ENCODE data around the gene GATB.

Gene GATB

GRCh38 chr4:151690876-151691275, 69.9 kb downstream of the GATB start:
- no peak for TF ChIP-seq CTCF (IDR thresholded peaks at IDR 0.05; ENCODE audit: extremely low read depth, missing control alignments)

GRCh38 chr4:151690164-151690870, 70.5 kb downstream of the GATB start:
- no peak for TF ChIP-seq CTCF (IDR thresholded peaks at IDR 0.05; ENCODE audit: extremely low read depth, missing control alignments)
- DNase-seq (ENCODE audit: low spot score): no peak

More at GRCh38 chr4:151690876-151691275, 69.9 kb downstream of the GATB start:
- DNase-seq (ENCODE audit: low spot score): no peak

- TF ChIP-seq CTCF (IDR thresholded peaks at IDR 0.05; ENCODE audit: extremely low read depth, missing control alignments): no peak
- DNase-seq (ENCODE audit: low spot score): no peak
These were observed 71.4 kb downstream of the GATB start for GRCh38 chr4:151689211-151689991.

GRCh38 chr4:151688785-151689043, 72.1 kb downstream of the GATB start:
- no peak for DNase-seq (ENCODE audit: low spot score)
- no peak for TF ChIP-seq CTCF (IDR thresholded peaks at IDR 0.05; ENCODE audit: extremely low read depth, missing control alignments)

DNA sequence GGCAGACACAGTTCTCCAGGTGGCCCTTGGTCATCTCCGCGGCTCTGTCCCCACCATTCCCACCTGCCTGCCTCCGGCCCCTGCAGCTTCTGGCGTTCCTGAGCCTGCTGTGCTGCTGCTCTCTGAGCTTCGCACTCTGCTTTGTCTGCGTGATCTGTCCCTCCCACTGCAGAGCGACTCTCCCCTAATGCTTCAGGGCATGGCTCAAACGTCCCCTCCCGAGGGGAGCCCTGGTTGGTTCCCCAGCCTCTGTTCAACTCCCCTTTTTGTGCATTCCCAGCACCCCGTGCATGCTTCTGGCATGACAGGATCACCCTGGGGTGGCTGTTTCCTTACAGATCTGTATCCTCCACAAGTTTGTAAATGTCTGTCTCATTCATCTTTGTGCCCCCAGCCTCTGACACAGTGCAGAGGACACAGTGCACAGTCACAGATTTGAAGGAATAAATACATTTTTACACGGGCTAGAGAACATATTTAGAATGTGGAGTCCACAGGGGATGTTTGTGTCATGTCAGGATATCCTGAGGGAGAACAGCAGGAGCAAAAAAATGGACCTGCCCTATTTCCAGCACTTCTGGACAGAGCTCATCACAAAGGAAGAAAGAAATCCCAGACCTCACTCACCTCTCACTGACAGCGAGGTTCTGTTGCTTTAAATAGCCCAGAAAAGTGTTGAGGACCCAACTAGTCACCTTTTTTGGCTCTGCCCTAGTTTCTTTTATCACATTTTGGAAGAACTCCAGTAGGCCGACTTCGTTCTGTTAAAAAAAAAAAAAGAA, 72.6 kb downstream of the GATB start:
- TF ChIP-seq CTCF (IDR thresholded peaks at IDR 0.05; ENCODE audit: extremely low read depth, missing control alignments): no peak

DNA sequence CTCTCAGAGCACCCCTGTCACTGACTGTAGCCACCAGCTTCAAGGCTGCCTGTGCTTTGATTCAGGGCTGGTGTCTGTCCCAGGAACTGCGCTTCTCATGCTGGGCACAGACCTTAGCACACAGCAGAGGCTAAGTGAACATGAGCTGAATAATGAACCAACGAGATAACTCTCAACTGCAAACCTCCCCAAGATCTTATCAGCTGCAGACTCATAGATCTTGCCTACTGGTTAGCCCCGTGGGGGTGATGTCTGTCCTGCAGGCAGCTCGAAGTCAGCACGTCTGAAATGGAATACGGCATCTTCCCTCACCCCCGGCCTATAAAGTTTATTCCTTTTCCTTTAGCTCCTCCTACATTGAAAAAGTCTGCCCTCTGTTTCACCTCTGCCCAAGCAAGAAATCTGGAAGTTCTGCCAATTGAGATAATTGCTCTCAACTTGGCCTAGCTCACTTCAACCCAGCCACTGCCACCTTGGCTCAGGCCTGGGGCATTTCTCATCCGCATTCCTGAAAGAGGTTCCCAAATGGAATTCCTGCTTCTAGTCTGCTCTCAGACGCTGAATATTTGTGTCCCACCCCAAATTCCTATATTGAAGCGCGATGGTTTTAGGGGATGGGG, 73.7 kb downstream of the GATB start:
- no peak for DNase-seq (ENCODE audit: low spot score)
- TF ChIP-seq CTCF (IDR thresholded peaks at IDR 0.05; ENCODE audit: extremely low read depth, missing control alignments): no peak

More for the DNA sequence above, 72.6 kb downstream of the GATB start:
- DNase-seq (ENCODE audit: low spot score): no peak
